Measurements from ENCODE around the gene NSD2.
"Not testable (repeated sequence)": the region's sequence is repeated elsewhere in the genome, so short reads cannot be mapped to it uniquely, and the experiment has no call there.

Gene NSD2

GRCh38 chr4:1842339-1842895 lies 28.8 kb upstream of the NSD2 start:
- no peak for DNase-seq (ENCODE audit: low spot score)

GRCh38 chr4:1842993-1843448 lies 28.2 kb upstream of the NSD2 start:
- DNase-seq (ENCODE audit: low spot score), result peak; percentile 90

- DNase-seq (ENCODE audit: low spot score), result no peak
Observed at GRCh38 chr4:1843852-1844251, 27.3 kb upstream of the NSD2 start.

- DNase-seq (ENCODE audit: low spot score), result not testable (repeated sequence)
Observed at GRCh38 chr4:1844618-1845017, 26.6 kb upstream of the NSD2 start.

- no peak for DNase-seq (ENCODE audit: low spot score)
Observed at GRCh38 chr4:1846580-1846979, 24.6 kb upstream of the NSD2 start.

GRCh38 chr4:1850276-1850675 lies 20.9 kb upstream of the NSD2 start:
- DNase-seq (ENCODE audit: low spot score), result no peak

- no peak for DNase-seq (ENCODE audit: low spot score)
Observed at GRCh38 chr4:1851160-1851559, 20.0 kb upstream of the NSD2 start.

GRCh38 chr4:1851575-1852410 lies 19.4 kb upstream of the NSD2 start:
- no peak for DNase-seq (ENCODE audit: low spot score)

GRCh38 chr4:1852904-1853623 lies 18.1 kb upstream of the NSD2 start:
- no peak for DNase-seq (ENCODE audit: low spot score)

- no peak for DNase-seq (ENCODE audit: low spot score)
Observed at GRCh38 chr4:1854752-1855151, 16.4 kb upstream of the NSD2 start.

- peak; percentile 34 for DNase-seq (ENCODE audit: low spot score)
Observed at GRCh38 chr4:1855333-1856070, 15.7 kb upstream of the NSD2 start.

- DNase-seq (ENCODE audit: low spot score), result peak; percentile 98
Observed at GRCh38 chr4:1856071-1856942, 14.9 kb upstream of the NSD2 start, which contains the start of gene LETM1. Gene LETM1, minus strand, starts transcription at chr4:1856156. Its CDS starts 206 bp downstream, at chr4:1855950.

- peak; percentile 62 for DNase-seq (ENCODE audit: low spot score)
Observed at GRCh38 chr4:1856943-1857699, 14.1 kb upstream of the NSD2 start.

- no peak for DNase-seq (ENCODE audit: low spot score)
Observed at GRCh38 chr4:1857931-1858330, 13.3 kb upstream of the NSD2 start.

GRCh38 chr4:1859389-1859753 lies 11.8 kb upstream of the NSD2 start:
- DNase-seq (ENCODE audit: low spot score), result no peak

GRCh38 chr4:1862055-1862911 lies 8.9 kb upstream of the NSD2 start:
- no peak for DNase-seq (ENCODE audit: low spot score)

- no peak for DNase-seq (ENCODE audit: low spot score)
Observed at GRCh38 chr4:1862961-1863296, 8.3 kb upstream of the NSD2 start.

- DNase-seq (ENCODE audit: low spot score), result no peak
Observed at GRCh38 chr4:1863297-1864033, 7.7 kb upstream of the NSD2 start.
